Aorta (tissue), 5 donors: ENCODE results near the gene LRP5. TPM values are rescaled to one million over a fixed set of nuclear protein-coding genes. Genes with fewer than 3 reads are reported as not detected.

Source experiments
- ATAC-seq: fragments of 200-7000 bp; cut with Tn5 transposase; one replicate; pipeline ENCODE4 v1.9.1; 2022; ENCODE audit warnings: moderate library complexity; ENCODE audit not compliant: low FRiP score
- DNase-seq, 2 donors: peaks; one replicate each; pipeline ENCODE4 v3.0.0-alpha.2; 2020
- H3K27ac ChIP-seq, 2 donors: one replicate each; pipeline ENCODE4 v1.5.1; 2013; ENCODE audit warnings: low read length in 2 of 2, mild to moderate bottlenecking in 2 of 2, moderate library complexity in 2 of 2, control low read depth in 1 of 2, inconsistent platforms in 1 of 2, low read depth in 1 of 2
- H3K27me3 ChIP-seq, 2 donors: one replicate each; pipeline ENCODE4 v1.6.1; 2013; ENCODE audit warnings: control low read depth in 1 of 2, low read length in 1 of 2, mild to moderate bottlenecking in 1 of 2, moderate library complexity in 1 of 2; ENCODE audit not compliant: insufficient read depth in 2 of 2, control insufficient read depth in 1 of 2
- H3K36me3 ChIP-seq, 2 donors: one replicate each; pipeline ENCODE4 v1.6.1; 2013; ENCODE audit warnings: control low read depth in 1 of 2, low read length in 1 of 2, mild to moderate bottlenecking in 1 of 2; ENCODE audit not compliant: insufficient read depth in 2 of 2, control insufficient read depth in 1 of 2
- H3K4me1 ChIP-seq, 2 donors: one replicate each; pipeline ENCODE4 v1.6.1; 2013; ENCODE audit warnings: low read length in 2 of 2, control low read depth in 1 of 2, mild to moderate bottlenecking in 1 of 2, moderate library complexity in 1 of 2; ENCODE audit not compliant: insufficient read depth in 2 of 2, control insufficient read depth in 1 of 2
- H3K4me3 ChIP-seq, 2 donors: one replicate each; pipeline ENCODE4 v1.5.1; 2013; ENCODE audit warnings: low read length in 2 of 2, control low read depth in 1 of 2, mild to moderate bottlenecking in 1 of 2
- H3K9me3 ChIP-seq: one replicate; pipeline ENCODE4 v1.6.1; 2013; ENCODE audit warnings: mild to moderate bottlenecking, low read length; ENCODE audit not compliant: control insufficient read depth
- WGBS, 2 donors: extraction: QIAGEN DNeasy Blood & Tissue Kit; methylation state at CpG; one replicate each; pipeline ENCODE4 v1.1.7; 2013; 5-methylcytosine and 5-hydroxymethylcytosine counted together
- intact Hi-C, 2 donors: fragments of 100-400 bp; cut with DNase I; formaldehyde crosslinking; loops; one replicate each; pipeline versions ENCODE4 v1.14.2 to v1.15.0; 2022
- polyA plus RNA-seq, 2 donors: library from polyadenylated mRNA; stranded (reverse); fragments of 200-250 nt; gene quantifications; one replicate each; pipeline ENCODE4 v1.2.3, GENCODE V29; 2013
- total RNA-seq, 2 donors: library from RNA; stranded (reverse); fragmentation: NEBNext Ultra II Directional; extraction: Animal tissue kit (Norgen Biotek cat#: 25700); gene quantifications; one replicate each; pipeline ENCODE4 v1.2.1, GENCODE V29; 2021
- donor health status: healthy with polysubstance abuse.
- donor health status: Bipolar disorder and iron deficiency.
- donor health status: DM: no; HTN: no; CAD: no.
- donor health status: DM: no; HTN: no; CAD: no.
- donor health status: DM: yes; HTN: yes; CAD: no.

The LRP5 gene
- total and polyA plus RNA-seq, 4 donors = 23.9 to 103 (median 69.5) TPM

- Histone ChIP-seq H3K4me1 (peaks cover 0 to 2% of the 10 kb centered on the region in 2 donors), H3K27me3 (no peaks in the 10 kb centered on the region), H3K27ac (no peak overlapping the region), H3K4me3 (no peak overlapping the region), H3K9me3 (no peaks in the 10 kb centered on the region), H3K36me3 (peaks cover 0 to 3% of the 10 kb centered on the region in 2 donors)
- no peak for DNase-seq
- no peak for ATAC-seq
- 93 to 97% methylated on average over 8 of the region's 8 CpGs for WGBS, 2 donors
- intact Hi-C loops = loop anchor here in 1 of 2 donors (5.0 kb wide), 1 partner anchor 128 kb away; no protein-coding TSS in a partner anchor
These were observed 72.7 kb downstream of the LRP5 start for GRCh38 chr11:68385128-68385527.

DNA sequence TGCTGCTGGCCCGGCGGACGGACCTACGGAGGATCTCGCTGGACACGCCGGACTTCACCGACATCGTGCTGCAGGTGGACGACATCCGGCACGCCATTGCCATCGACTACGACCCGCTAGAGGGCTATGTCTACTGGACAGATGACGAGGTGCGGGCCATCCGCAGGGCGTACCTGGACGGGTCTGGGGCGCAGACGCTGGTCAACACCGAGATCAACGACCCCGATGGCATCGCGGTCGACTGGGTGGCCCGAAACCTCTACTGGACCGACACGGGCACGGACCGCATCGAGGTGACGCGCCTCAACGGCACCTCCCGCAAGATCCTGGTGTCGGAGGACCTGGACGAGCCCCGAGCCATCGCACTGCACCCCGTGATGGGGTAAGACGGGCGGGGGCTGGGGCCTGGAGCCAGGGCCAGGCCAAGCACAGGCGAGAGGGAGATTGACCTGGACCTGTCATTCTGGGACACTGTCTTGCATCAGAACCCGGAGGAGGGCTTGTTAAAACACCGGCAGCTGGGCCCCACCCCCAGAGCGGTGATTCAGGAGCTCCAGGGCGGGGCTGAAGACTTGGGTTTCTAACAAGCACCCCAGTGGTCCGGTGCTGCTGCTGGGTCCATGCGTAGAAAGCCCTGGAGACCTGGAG, 74.1 kb downstream of the LRP5 start:
- no peak for DNase-seq
- 96% methylated on average over 52 of the region's 52 CpGs for WGBS, 2 donors
- H3K27ac ChIP-seq = no peak overlapping the region
- intact Hi-C loops = loop anchor here in 1 of 2 donors (5.0 kb wide), 1 partner anchor 129 kb away; no protein-coding TSS in a partner anchor
- peaks cover 0 to 3% of the 10 kb centered on the region in 2 donors for H3K36me3 ChIP-seq
- no peaks in the 10 kb centered on the region for H3K4me1 ChIP-seq
- H3K9me3 ChIP-seq = no peaks in the 10 kb centered on the region
- ATAC-seq = no peak
- H3K27me3 ChIP-seq = no peaks in the 10 kb centered on the region
- no peak overlapping the region for H3K4me3 ChIP-seq

GRCh38 chr11:68387840-68388239, 75.4 kb downstream of the LRP5 start:
- 90 to 94% methylated on average over 13 of the region's 13 CpGs for WGBS, 2 donors
- H3K27ac ChIP-seq = no peak overlapping the region
- no peaks in the 10 kb centered on the region for H3K9me3 ChIP-seq
- no peaks in the 10 kb centered on the region for H3K27me3 ChIP-seq
- no peak for DNase-seq
- no peak for ATAC-seq
- no peak overlapping the region for H3K4me3 ChIP-seq
- H3K4me1 ChIP-seq = no peaks in the 10 kb centered on the region
- intact Hi-C loops = loop anchor here in 1 of 2 donors (5.0 kb wide), 1 partner anchor 131 kb away; no protein-coding TSS in a partner anchor
- H3K36me3 ChIP-seq = peaks cover 0 to 3% of the 10 kb centered on the region in 2 donors

GRCh38 chr11:68388595-68389198, 76.3 kb downstream of the LRP5 start:
- intact Hi-C loops = loop anchor here in 1 of 2 donors (5.0 kb wide), 1 partner anchor 131 kb away; no protein-coding TSS in a partner anchor
- ATAC-seq = no peak
- WGBS, 2 donors = 96 to 97% methylated on average over 11 of the region's 11 CpGs

DNA sequence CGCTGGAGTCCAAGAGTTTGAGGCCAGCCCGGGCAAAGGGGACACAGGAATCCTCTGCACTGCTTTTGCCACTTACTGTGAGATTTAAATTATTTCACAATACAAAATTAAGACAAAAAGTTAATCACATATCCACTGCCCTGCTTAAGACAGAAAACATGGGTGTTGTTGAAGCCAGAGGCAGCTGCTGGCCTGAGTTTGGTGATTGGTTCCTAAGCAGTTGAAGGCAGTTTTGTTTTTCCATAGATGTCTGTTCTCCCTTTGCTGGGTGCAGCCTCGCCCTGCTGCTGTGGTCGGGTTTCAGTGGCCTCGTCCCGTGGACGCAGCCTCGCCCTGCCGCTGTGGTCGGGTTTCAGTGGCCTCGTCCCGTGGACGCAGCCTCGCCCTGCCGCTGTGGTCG, 77.9 kb downstream of the LRP5 start:
- ATAC-seq (no peak), DNase-seq (no peak)
- Histone ChIP-seq H3K4me1 (no peaks in the 10 kb centered on the region), H3K27me3 (no peaks in the 10 kb centered on the region), H3K27ac (no peak overlapping the region), H3K9me3 (no peaks in the 10 kb centered on the region), H3K4me3 (no peak overlapping the region), H3K36me3 (peaks cover 0 to 3% of the 10 kb centered on the region in 2 donors)
- 96 to 98% methylated on average over 15 to 16 of the region's 16 CpGs for WGBS, 2 donors
- intact Hi-C loops = no loop called here

More at GRCh38 chr11:68388595-68389198, 76.3 kb downstream of the LRP5 start:
- H3K27me3 ChIP-seq = no peaks in the 10 kb centered on the region
- no peak overlapping the region for H3K27ac ChIP-seq
- no peak for DNase-seq
- H3K36me3 ChIP-seq = peaks cover 0 to 3% of the 10 kb centered on the region in 2 donors
- no peak overlapping the region for H3K4me3 ChIP-seq
- H3K4me1 ChIP-seq = no peaks in the 10 kb centered on the region
- no peaks in the 10 kb centered on the region for H3K9me3 ChIP-seq

- no peaks in the 10 kb centered on the region for H3K9me3 ChIP-seq
- H3K27me3 ChIP-seq = no peaks in the 10 kb centered on the region
- no peak overlapping the region for H3K27ac ChIP-seq
- WGBS, 2 donors = 95 to 98% methylated on average over 7 of the region's 7 CpGs
- peaks cover 0 to 3% of the 10 kb centered on the region in 2 donors for H3K36me3 ChIP-seq
- DNase-seq = no peak
- no peak overlapping the region for H3K4me3 ChIP-seq
- no peaks in the 10 kb centered on the region for H3K4me1 ChIP-seq
- no peak for ATAC-seq
- intact Hi-C loops = no loop called here
These were observed 80.4 kb downstream of the LRP5 start for GRCh38 chr11:68392822-68393221.

DNA sequence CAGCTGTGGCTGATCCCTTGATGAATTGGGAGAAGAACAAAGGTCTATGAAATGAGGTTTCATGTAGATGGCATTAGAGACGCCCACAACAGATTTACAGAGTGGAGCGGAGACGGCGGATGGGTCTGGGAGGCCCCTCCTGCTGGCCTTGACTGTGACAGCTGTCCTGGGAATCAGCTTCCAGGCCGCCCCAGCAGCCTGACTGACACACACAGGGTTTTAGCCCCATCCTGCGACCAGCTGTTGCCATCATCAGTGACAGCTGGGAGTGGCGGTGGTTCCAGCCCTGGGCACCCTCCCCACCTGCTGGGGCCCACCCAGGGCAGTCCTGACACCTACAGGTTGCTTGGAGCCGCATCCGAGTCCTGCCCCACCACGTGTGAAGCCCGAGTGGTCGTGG, 84.1 kb downstream of the LRP5 start:
- Histone ChIP-seq H3K36me3 (peaks cover 0 to 3% of the 10 kb centered on the region in 2 donors), H3K27ac (no peak overlapping the region), H3K4me1 (no peaks in the 10 kb centered on the region), H3K27me3 (no peaks in the 10 kb centered on the region), H3K9me3 (no peaks in the 10 kb centered on the region), H3K4me3 (no peak overlapping the region)
- no peak for ATAC-seq
- DNase-seq = no peak
- intact Hi-C loops = no loop called here
- WGBS, 2 donors = 90 to 92% methylated on average over 12 of the region's 12 CpGs

DNA sequence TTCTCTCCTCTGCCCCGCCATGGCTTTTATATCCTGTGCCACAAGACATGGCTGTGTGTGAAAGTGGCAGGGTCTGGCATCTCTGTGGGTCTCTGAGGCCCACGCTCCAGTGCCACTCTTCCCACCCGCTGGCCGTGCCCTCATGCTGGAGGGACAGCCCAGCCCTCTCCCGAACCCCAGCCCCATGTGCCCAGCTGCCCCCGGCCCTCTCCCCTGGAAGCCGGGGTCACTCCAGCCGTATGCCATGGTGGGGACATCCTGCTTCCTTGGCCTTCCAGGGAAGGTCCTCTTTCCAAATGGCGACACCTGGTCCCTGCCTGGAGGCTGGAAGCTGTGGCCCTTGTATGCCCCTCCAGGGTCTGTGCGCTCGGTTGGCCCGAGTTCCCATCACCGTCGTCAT, 84.9 kb downstream of the LRP5 start:
- Histone ChIP-seq H3K36me3 (peaks cover 0 to 3% of the 10 kb centered on the region in 2 donors), H3K27me3 (no peaks in the 10 kb centered on the region), H3K27ac (no peak overlapping the region), H3K4me3 (no peak overlapping the region), H3K9me3 (no peaks in the 10 kb centered on the region), H3K4me1 (no peaks in the 10 kb centered on the region)
- intact Hi-C loops = no loop called here
- ATAC-seq (no peak), DNase-seq (no peak)
- WGBS, 2 donors = 90 to 96% methylated on average over 13 to 14 of the region's 14 CpGs
